Epithelial cell of esophagus (primary cell): ENCODE measurements around the gene CEMP1.
A peak's percentile ranks its signal among the peaks of the same experiment; 100 is the strongest.

ENCODE experiments used
- DNase-seq: peaks from one replicate; pipeline ENCODE4 v3.0.0; 2010; ENCODE audit warnings: low read depth
- H3K4me3 ChIP-seq: 2 replicates; pipeline ENCODE4 v1.5.1; 2011; ENCODE audit warnings: mild to moderate bottlenecking, low read length, control low read depth
- TF ChIP-seq, protein P1 (sequence below): IDR thresholded peaks from 2 replicates; pipeline ENCODE4 v1.5.1; 2011; ENCODE audit warnings: low read depth, mild to moderate bottlenecking, low read length, control low read depth, inconsistent platforms; ENCODE audit not compliant: insufficient read depth; ENCODE audit errors: missing control alignments

The CEMP1 gene

DNA sequence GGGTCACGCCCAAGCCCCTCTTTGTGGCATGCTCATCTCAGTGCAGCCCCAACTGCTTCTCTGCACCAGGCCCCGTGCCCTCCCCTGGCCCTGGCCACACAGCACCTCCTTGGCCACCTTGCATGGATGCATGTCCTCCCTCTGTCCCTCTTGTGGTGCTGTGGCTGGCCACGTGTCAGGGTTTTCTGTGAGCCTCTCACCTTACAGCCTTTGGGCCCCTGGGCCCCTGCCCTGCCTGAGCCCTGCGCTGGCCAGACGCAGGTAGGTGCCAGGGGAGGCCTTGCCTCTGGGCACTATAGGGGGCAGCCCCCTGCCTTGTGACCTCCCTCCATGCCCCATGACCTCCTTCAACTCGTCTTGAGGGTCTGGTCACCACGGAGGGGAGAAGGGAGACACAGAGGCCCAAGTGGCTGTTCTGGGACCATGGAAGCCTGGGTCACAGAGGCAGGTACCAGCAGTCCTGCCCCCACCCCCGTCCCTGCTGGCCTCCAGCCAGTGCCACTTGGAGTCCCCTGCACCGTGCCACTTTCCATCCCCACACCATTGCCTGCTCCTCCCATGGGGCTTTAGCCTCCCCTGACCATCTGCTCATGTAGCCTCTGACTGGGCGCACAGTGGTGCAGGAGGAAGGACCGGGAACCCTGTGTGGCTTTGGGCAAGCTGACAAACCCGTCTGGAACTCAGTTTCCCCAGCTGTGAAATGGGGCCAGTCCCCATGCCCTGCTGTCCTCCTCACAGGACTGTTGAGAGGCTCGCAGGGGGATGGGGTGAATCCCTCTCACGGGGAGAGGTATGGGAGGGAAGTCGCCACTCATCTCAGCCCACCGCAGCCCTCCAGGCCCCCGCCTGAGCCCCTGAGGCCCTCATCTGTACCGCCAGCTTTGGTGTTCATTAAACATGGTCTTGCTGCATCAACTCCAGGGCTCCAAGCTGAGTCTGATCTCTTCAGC, 29.0 kb downstream of the CEMP1 start:
- DNase-seq = no peak
- no peak overlapping the region for H3K4me3 ChIP-seq
- TF ChIP-seq, protein P1, sequence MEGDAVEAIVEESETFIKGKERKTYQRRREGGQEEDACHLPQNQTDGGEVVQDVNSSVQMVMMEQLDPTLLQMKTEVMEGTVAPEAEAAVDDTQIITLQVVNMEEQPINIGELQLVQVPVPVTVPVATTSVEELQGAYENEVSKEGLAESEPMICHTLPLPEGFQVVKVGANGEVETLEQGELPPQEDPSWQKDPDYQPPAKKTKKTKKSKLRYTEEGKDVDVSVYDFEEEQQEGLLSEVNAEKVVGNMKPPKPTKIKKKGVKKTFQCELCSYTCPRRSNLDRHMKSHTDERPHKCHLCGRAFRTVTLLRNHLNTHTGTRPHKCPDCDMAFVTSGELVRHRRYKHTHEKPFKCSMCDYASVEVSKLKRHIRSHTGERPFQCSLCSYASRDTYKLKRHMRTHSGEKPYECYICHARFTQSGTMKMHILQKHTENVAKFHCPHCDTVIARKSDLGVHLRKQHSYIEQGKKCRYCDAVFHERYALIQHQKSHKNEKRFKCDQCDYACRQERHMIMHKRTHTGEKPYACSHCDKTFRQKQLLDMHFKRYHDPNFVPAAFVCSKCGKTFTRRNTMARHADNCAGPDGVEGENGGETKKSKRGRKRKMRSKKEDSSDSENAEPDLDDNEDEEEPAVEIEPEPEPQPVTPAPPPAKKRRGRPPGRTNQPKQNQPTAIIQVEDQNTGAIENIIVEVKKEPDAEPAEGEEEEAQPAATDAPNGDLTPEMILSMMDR = no peak

DNA sequence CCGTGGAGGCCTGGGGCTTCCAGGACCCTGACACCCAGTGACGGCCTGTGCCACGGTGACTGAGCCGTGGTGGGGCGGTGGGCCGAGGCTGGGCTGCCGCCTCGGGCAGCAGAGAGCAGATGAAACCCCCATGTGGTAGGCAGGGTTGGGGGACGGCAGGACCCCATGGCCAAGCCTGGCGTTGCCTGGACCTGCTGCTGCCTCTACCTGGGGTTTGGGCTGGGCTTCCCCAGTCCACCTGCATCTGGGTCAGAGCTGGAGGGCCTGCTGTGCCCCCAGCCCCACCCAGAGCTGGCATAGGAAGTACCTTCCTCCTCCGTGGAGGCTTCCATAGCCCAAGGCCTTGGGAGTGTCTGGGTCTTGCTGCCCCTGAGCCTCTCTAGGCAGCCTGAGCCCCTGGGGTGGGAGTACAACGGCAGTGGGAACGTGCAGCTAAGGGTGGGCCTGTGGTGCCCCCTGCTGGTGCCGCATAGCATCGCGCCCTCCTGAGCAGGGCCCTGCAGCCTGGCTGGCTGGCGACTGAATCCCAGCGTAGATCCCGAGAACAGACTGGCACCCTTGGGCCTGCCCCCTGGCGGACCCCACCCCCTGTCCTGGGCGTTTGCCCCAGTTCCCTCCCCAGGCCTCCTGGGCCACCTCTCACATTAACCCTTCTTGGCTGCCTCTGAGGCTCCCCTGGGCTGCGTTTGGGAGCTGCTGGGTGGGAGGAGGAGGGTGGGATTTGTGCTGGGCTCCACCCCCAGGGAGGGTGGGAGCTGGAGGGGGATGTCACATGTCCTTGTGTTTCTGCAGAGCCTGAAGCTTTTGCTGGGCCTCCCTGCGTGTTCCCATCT, 30.1 kb downstream of the CEMP1 start:
- no peak overlapping the region for H3K4me3 ChIP-seq
- DNase-seq = peak; percentile 76
- TF ChIP-seq, protein P1 = peak; percentile 90

DNA sequence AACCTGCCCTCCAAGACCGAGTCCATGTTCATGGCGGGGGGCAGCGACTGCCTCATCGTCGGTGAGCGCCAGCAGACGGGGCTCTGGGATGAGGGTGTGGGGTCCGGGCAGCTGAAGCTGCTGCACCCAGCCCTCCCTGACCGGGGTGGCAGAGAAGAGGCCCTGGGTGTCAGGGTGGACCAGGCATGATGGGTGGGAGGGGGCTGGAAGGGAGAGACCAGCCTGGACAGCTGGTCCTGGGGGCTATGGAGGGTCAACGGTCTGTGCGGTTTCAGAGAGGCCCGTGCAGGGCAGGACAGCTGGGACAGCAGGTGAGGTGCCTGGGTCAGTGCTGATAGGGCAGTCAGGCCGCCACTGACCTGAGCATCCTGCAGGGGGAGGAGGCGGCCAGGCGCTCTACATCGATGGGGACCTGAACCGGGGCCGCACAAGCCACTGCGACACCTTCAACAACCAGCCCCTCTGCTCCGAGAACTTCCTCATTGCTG, 30.7 kb downstream of the CEMP1 start:
- no peak for DNase-seq
- TF ChIP-seq, protein P1 = no peak
- no peak overlapping the region for H3K4me3 ChIP-seq

GRCh38 chr16:2499890-2500429, 31.2 kb downstream of the CEMP1 start:
- H3K4me3 ChIP-seq = no peak overlapping the region
- no peak for DNase-seq
- TF ChIP-seq, protein P1 = no peak

- DNase-seq = no peak
- TF ChIP-seq, protein P1 = no peak
- no peak overlapping the region for H3K4me3 ChIP-seq
These were observed 31.8 kb downstream of the CEMP1 start for GRCh38 chr16:2499454-2499853.

GRCh38 chr16:2498531-2499253, 32.5 kb downstream of the CEMP1 start:
- peak; percentile 69 for DNase-seq
- no peak overlapping the region for H3K4me3 ChIP-seq
- TF ChIP-seq, protein P1 = no peak
